H1 (cell line): ENCODE measurements around the gene PIGL. TPM values are rescaled to one million over a fixed set of nuclear protein-coding genes. Genes with fewer than 3 reads are reported as not detected.

Source experiments
- CTCF ChIA-PET: fragments of 300-600 bp; sonication (Branson Sonifier 250); formaldehyde crosslinking; loops from one replicate; lab custom pipeline; 2021; ENCODE audit not compliant: partially characterized antibody; lab: Charles Lee
- POLR2A ChIA-PET: fragments of 300-600 bp; sonication (Branson Sonifier 250); formaldehyde crosslinking; loops from one replicate; lab custom pipeline; 2021; ENCODE audit warnings: inconsistent platforms; ENCODE audit not compliant: partially characterized antibody; lab: Charles Lee
- DNase-seq, 2 experiments: peaks; one replicate each; pipeline versions ENCODE4 v3.0.0 to v3.0.0-alpha.2; 2010 to 2022; ENCODE audit warnings: low spot score in 2 of 2, low read depth in 1 of 2, mixed read lengths in 1 of 2
- FAIRE-seq: peaks from 2 replicates; lab custom pipeline; 2011; peaks lifted over from hg19 to GRCh38; lab: Jason Lieb, UNC
- H2AFZ ChIP-seq: 2 replicates; pipeline ENCODE4 v1.8.1; 2012; ENCODE audit warnings: low read length, inconsistent platforms
- H2AK5ac ChIP-seq: 2 replicates; pipeline ENCODE4 v1.6.1; 2013; ENCODE audit warnings: low read depth, low read length
- H2BK120ac ChIP-seq: replicated peaks from 2 replicates; pipeline ENCODE3; 2013; ENCODE audit warnings: low read depth, low read length, inconsistent platforms
- H2BK12ac ChIP-seq: 2 replicates; pipeline ENCODE4 v1.6.1; 2013; ENCODE audit warnings: low read depth, low read length
- H2BK15ac ChIP-seq: 2 replicates; pipeline ENCODE4 v1.6.1; 2013; ENCODE audit warnings: low read length
- H2BK20ac ChIP-seq: 2 replicates; pipeline ENCODE4 v1.6.1; 2013; ENCODE audit warnings: low read length
- H2BK5ac ChIP-seq: 2 replicates; pipeline ENCODE4 v1.6.1; 2013; ENCODE audit warnings: low read depth, low read length
- H3K14ac ChIP-seq: 2 replicates; pipeline ENCODE4 v1.6.1; 2013; ENCODE audit warnings: inconsistent platforms; ENCODE audit not compliant: insufficient read length
- H3K18ac ChIP-seq: 2 replicates; pipeline ENCODE4 v1.6.1; 2013; ENCODE audit warnings: low read length; ENCODE audit errors: extremely low read depth
- H3K23ac ChIP-seq: 2 replicates; pipeline ENCODE4 v1.6.1; 2013; ENCODE audit warnings: inconsistent platforms; ENCODE audit not compliant: insufficient read length
- H3K23me2 ChIP-seq: 2 replicates; pipeline ENCODE4 v1.6.1; 2013; ENCODE audit warnings: low read depth, low read length
- H3K27ac ChIP-seq: 2 replicates; pipeline ENCODE4 v1.6.1; 2011; ENCODE audit warnings: low read depth, low read length, inconsistent platforms
- H3K27me3 ChIP-seq, 4 experiments: replicated peaks in 1 of 4; 1 replicate in 1 of 4; 2 replicates in 3 of 4; pipeline versions ENCODE4 v1.6.1 to v1.8.1; 2011 to 2013; ENCODE audit warnings: low read length in 3 of 4, mild to moderate bottlenecking in 3 of 4, inconsistent platforms in 2 of 4, mixed read lengths in 2 of 4, moderate library complexity in 1 of 4; ENCODE audit not compliant: control insufficient read depth in 3 of 4, insufficient read depth in 3 of 4; ENCODE audit errors: extremely low read depth in 1 of 4
- H3K36me3 ChIP-seq, 4 experiments: 2 replicates each; pipeline versions ENCODE4 v1.6.1 to v1.8.1; 2011 to 2013; ENCODE audit warnings: mild to moderate bottlenecking in 4 of 4, low read length in 3 of 4, moderate library complexity in 2 of 4, control low read depth in 1 of 4, inconsistent platforms in 1 of 4; ENCODE audit not compliant: insufficient read depth in 4 of 4, control insufficient read depth in 2 of 4
- H3K4ac ChIP-seq: replicated peaks from 2 replicates; pipeline ENCODE3; 2013; ENCODE audit warnings: low read length, low read depth, mixed read lengths, inconsistent platforms; ENCODE audit not compliant: insufficient read length
- H3K4me1 ChIP-seq, 4 experiments: replicated peaks in 1 of 4; 1 replicate in 1 of 4; 2 replicates in 3 of 4; pipeline versions ENCODE4 v1.6.1 to v1.8.1; 2011 to 2013; ENCODE audit warnings: low read length in 3 of 4, inconsistent platforms in 2 of 4, mixed read lengths in 1 of 4; ENCODE audit not compliant: insufficient read depth in 4 of 4, control insufficient read depth in 3 of 4
- H3K4me2 ChIP-seq, 2 experiments: 2 replicates each; pipeline versions ENCODE4 v1.6.1 to v1.8.1; 2011 to 2013; ENCODE audit warnings: low read depth in 2 of 2, low read length in 2 of 2, control low read depth in 1 of 2, inconsistent platforms in 1 of 2, mild to moderate bottlenecking in 1 of 2; ENCODE audit not compliant: insufficient read depth in 1 of 2
- H3K4me3 ChIP-seq, 4 experiments: fragments of 200-600, 300-600 bp in 1 of 4; sonication (generic), shearing (Covaris generic), sonication (Bioruptor Twin) in 1 of 4; 2 replicates each; pipeline versions ENCODE4 v1.5.1 to v1.8.1; 2011 to 2016; ENCODE audit warnings: low read length in 4 of 4, low read depth in 3 of 4, control low read depth in 2 of 4, inconsistent platforms in 2 of 4, mild to moderate bottlenecking in 2 of 4, mixed read lengths in 1 of 4, moderate library complexity in 1 of 4; ENCODE audit not compliant: insufficient read depth in 2 of 4; ENCODE audit errors: extremely low read depth in 1 of 4
- H3K56ac ChIP-seq: replicated peaks from 2 replicates; pipeline ENCODE3; 2013; ENCODE audit warnings: low read depth, mild to moderate bottlenecking, mixed read lengths, low read length, inconsistent platforms; ENCODE audit not compliant: insufficient read length
- H3K79me1 ChIP-seq: 2 replicates; pipeline ENCODE4 v1.6.1; 2013; ENCODE audit warnings: low read depth, low read length, control low read depth
- H3K79me2 ChIP-seq, 2 experiments: 2 replicates each; pipeline versions ENCODE4 v1.6.1 to v1.8.1; 2012 to 2013; ENCODE audit warnings: low read length in 2 of 2, mild to moderate bottlenecking in 2 of 2, inconsistent platforms in 1 of 2; ENCODE audit not compliant: insufficient read depth in 2 of 2, control insufficient read depth in 1 of 2
- H3K9ac ChIP-seq, 4 experiments: replicated peaks in 1 of 4; 1 replicate in 1 of 4; 2 replicates in 3 of 4; pipeline versions ENCODE4 v1.6.1 to v1.8.1; 2011 to 2013; ENCODE audit warnings: low read depth in 3 of 4, low read length in 3 of 4, control low read depth in 2 of 4, mild to moderate bottlenecking in 2 of 4, moderate library complexity in 2 of 4, inconsistent platforms in 1 of 4; ENCODE audit errors: extremely low read depth in 1 of 4
- H3K9me3 ChIP-seq, 2 experiments: 2 replicates each; pipeline versions ENCODE4 v1.6.1 to v1.8.1; 2012 to 2013; ENCODE audit warnings: mild to moderate bottlenecking in 2 of 2, moderate library complexity in 2 of 2, control low read depth in 1 of 2, inconsistent platforms in 1 of 2, low read depth in 1 of 2, low read length in 1 of 2, mixed read lengths in 1 of 2; ENCODE audit not compliant: insufficient read depth in 2 of 2
- H4K20me1 ChIP-seq, 2 experiments: replicated peaks in 1 of 2; 2 replicates each; pipeline versions ENCODE3 to v1.8.1; 2011 to 2013; ENCODE audit warnings: inconsistent platforms in 2 of 2, low read length in 2 of 2, mild to moderate bottlenecking in 1 of 2; ENCODE audit not compliant: insufficient read depth in 2 of 2, control insufficient read depth in 1 of 2
- H4K5ac ChIP-seq: 2 replicates; pipeline ENCODE4 v1.6.1; 2013; ENCODE audit warnings: low read length, low read depth, mixed read lengths, inconsistent platforms; ENCODE audit not compliant: insufficient read length
- H4K8ac ChIP-seq: 2 replicates; pipeline ENCODE4 v1.8.0; 2013; ENCODE audit warnings: mild to moderate bottlenecking, moderate library complexity, low read length, inconsistent platforms; ENCODE audit not compliant: insufficient read depth; ENCODE audit errors: extremely low read depth
- H4K91ac ChIP-seq: replicated peaks from 2 replicates; pipeline ENCODE3; 2013; ENCODE audit warnings: low read length, mixed read lengths, inconsistent platforms; ENCODE audit not compliant: insufficient read length
- CHD2 ChIP-seq: IDR thresholded peaks from 2 replicates; pipeline ENCODE4 v1.6.1; 2012; ENCODE audit warnings: low read length, improper control_type of control experiment
- JUN ChIP-seq: IDR thresholded peaks from 2 replicates; pipeline ENCODE4 v1.6.1; 2011; ENCODE audit warnings: low read depth, mild to moderate bottlenecking, improper control_type of control experiment, low read length
- POLR2AphosphoS5 ChIP-seq: IDR thresholded peaks from 2 replicates; pipeline ENCODE4 v1.6.1; 2011; ENCODE audit warnings: low read depth, low read length
- SIX5 ChIP-seq: IDR thresholded peaks from 2 replicates; pipeline ENCODE4 v1.6.1; 2011; ENCODE audit warnings: mild to moderate bottlenecking, low read depth, low read length
- SUZ12 ChIP-seq: fragments of 200-600 bp; sonication (generic); IDR thresholded peaks from 2 replicates; pipeline ENCODE4 v1.6.1; 2012; ENCODE audit warnings: mild to moderate bottlenecking, inconsistent platforms, low read length, moderate library complexity, mixed read lengths
- WGBS, 2 experiments: shearing (Covaris generic) in 1 of 2; methylation state at CpG; one replicate each; pipeline versions ENCODE4 v1.1.6 to v1.1.7; 2013 to 2015; ENCODE audit warnings: low lambda C conversion rate in 2 of 2, mixed read lengths in 2 of 2, inconsistent platforms in 1 of 2, low coverage in 1 of 2, missing lambda C conversion rate in 1 of 2; ENCODE audit not compliant: insufficient replicate concordance in 2 of 2, insufficient coverage in 1 of 2, insufficient read length in 1 of 2; ENCODE audit errors: extremely low coverage in 1 of 2, missing lambda C conversion rate in 1 of 2; 5-methylcytosine and 5-hydroxymethylcytosine counted together
- polyA plus RNA-seq, 7 experiments: library from polyadenylated mRNA; depleted of rRNA in 3 of 7; stranded (reverse) in 5 of 7; unstranded in 2 of 7; fragments of >200 nt in 5 of 7; fragments of 200-250 nt in 2 of 7; gene quantifications; 1 replicate in 5 of 7; 2 replicates in 1 of 7; 4 replicates in 1 of 7; pipeline versions ENCODE4 v1.2.1 to v1.2.3, GENCODE V29; 2011 to 2013; ENCODE audit warnings: missing spikeins in 2 of 7, mixed read lengths in 2 of 7
- total RNA-seq: library from RNA; stranded (reverse); fragmentation: NEBNext Ultra II Directional; extraction: Animal tissue kit (Norgen Biotek cat#: 25700); gene quantifications from 2 replicates; pipeline ENCODE4 v1.2.1, GENCODE V29; 2021

The PIGL gene
- total and polyA plus RNA-seq, 2 of the 8 experiments (the other 6 are each of a cell fraction or from before 2014, with no cell fraction given) = 28.4 to 30.8 TPM

DNA sequence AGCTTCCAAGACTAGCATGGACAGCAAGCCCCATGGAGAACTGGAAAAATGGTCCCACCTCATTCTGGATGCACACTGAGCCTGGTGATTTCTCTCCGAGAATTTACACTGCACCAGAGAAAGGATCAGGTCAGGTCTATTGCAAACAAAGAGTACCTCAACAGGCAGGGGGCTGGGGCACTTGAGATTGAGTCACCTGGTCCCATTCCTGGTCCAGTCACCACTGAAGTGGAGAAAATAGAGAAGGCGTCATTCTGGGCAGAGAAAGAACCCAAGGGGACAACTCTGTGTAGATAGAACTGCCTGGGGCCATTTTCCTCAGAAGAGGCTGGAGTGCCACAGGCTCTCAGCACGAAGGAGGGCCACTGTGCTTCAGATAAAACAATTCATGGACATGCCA is 97.8 kb downstream of the PIGL start:
- Histone ChIP-seq H3K9ac (no peak overlapping the region), H2BK20ac (no peak overlapping the region), H3K36me3 (peaks cover 0 to 7% (median under 1%) of the 10 kb centered on the region in 4 experiments; a peak in 1 of 8 replicates), H3K4me3 (no peak overlapping the region), H2BK5ac (no peak overlapping the region), H3K79me1 (no peaks in the 10 kb centered on the region), H2BK15ac (no peak overlapping the region), H4K20me1 (no peaks in the 10 kb centered on the region), H3K9me3 (peaks cover 3 to 7% of the 10 kb centered on the region in 2 experiments; a peak in 1 of 4 replicates), H3K79me2 (no peaks in the 10 kb centered on the region), H2AK5ac (no peak overlapping the region), H4K5ac (no peak overlapping the region), H3K56ac (no peak overlapping the region), H3K4me2 (no peak overlapping the region), H3K4ac (no peak overlapping the region), H2AFZ (no peak overlapping the region), H4K8ac (no peak overlapping the region), H3K14ac (no peak overlapping the region), H3K27me3 (no peaks in the 10 kb centered on the region), H2BK120ac (no peak overlapping the region), H3K18ac (no peak overlapping the region), H3K23me2 (no peaks in the 10 kb centered on the region), H4K91ac (no peak overlapping the region), H3K4me1 (peaks cover 0 to 2% (median 0%) of the 10 kb centered on the region in 4 experiments; a peak in 1 of 7 replicates), H2BK12ac (no peak overlapping the region), H3K27ac (no peak overlapping the region), H3K23ac (no peak overlapping the region)
- CTCF ChIA-PET = interaction anchor here (9.2 kb wide), 1 partner anchor 11 kb away, joined by 44 read pairs; no protein-coding TSS in a partner anchor
- WGBS, 2 experiments = 90% methylated on average over 3 of the region's 3 CpGs; no CpG with 5 or more reads in 1 of the 2 experiments
- DNase-seq (no peak), FAIRE-seq (no peak)
- TF ChIP-seq SIX5 = no peak
- no peak for TF ChIP-seq POLR2AphosphoS5
- TF ChIP-seq SUZ12 = no peak
- no peak for TF ChIP-seq JUN
- TF ChIP-seq CHD2 = no peak
- POLR2A ChIA-PET = no interaction called here
